Calu3 (cell line): ENCODE results near the gene GPS1. TPM values are rescaled to one million over a fixed set of nuclear protein-coding genes. Genes with fewer than 3 reads are reported as not detected.

Source experiments
- BruUV-seq: library from RNA; stranded (reverse); fragments of 400-500 nt; replicated peaks from 2 replicates; lab custom pipeline; 2021; lab: Mats Ljungman, UMichigan
- CTCF ChIA-PET: fragments of 300-600 bp; sonication (Branson Sonifier 250); formaldehyde crosslinking; loops from one replicate; lab custom pipeline; 2022; ENCODE audit warnings: antibody characterized with exemption; lab: Charles Lee
- DNase-seq: peaks from one replicate; pipeline ENCODE4 v3.0.0; 2022
- H3K27ac Mint-ChIP-seq: one replicate; pipeline ENCODE4 v1.8.0; 2022; ENCODE audit warnings: mixed read lengths; ENCODE audit not compliant: unreplicated experiment
- H3K27me3 Mint-ChIP-seq: one replicate; pipeline ENCODE4 v1.8.0; 2022; ENCODE audit warnings: mixed read lengths; ENCODE audit not compliant: unreplicated experiment
- H3K36me3 Mint-ChIP-seq: one replicate; pipeline ENCODE4 v1.8.0; 2022; ENCODE audit warnings: mild to moderate bottlenecking, moderate library complexity, mixed read lengths; ENCODE audit not compliant: insufficient read depth, unreplicated experiment
- H3K4me1 Mint-ChIP-seq: one replicate; pipeline ENCODE4 v1.8.0; 2022; ENCODE audit warnings: mild to moderate bottlenecking, low read depth, mixed read lengths; ENCODE audit not compliant: unreplicated experiment
- H3K4me3 Mint-ChIP-seq: one replicate; pipeline ENCODE4 v1.8.0; 2022; ENCODE audit warnings: mild to moderate bottlenecking, low read depth, moderate library complexity, mixed read lengths; ENCODE audit not compliant: unreplicated experiment
- H3K9me3 Mint-ChIP-seq: one replicate; pipeline ENCODE4 v1.8.0; 2022; ENCODE audit warnings: low read depth, mixed read lengths; ENCODE audit not compliant: unreplicated experiment
- CTCF ChIP-seq: fragments of 200-600 bp; IDR thresholded peaks from one replicate; pipeline ENCODE4 v1.8.0; 2022; ENCODE audit warnings: antibody characterized with exemption; ENCODE audit not compliant: unreplicated experiment
- intact Hi-C: fragments of 100-400 bp; cut with micrococcal nuclease; formaldehyde crosslinking; loops from one replicate; pipeline ENCODE4 v1.10.0; 2022; ENCODE audit not compliant: unreplicated experiment
- total RNA-seq: library from RNA; stranded (reverse); gene quantifications from 2 replicates; pipeline ENCODE4 v1.2.3, GENCODE V29; 2022

GPS1 gene
- total RNA-seq, 1 experiment from 2014 or later = 114 TPM

DNA sequence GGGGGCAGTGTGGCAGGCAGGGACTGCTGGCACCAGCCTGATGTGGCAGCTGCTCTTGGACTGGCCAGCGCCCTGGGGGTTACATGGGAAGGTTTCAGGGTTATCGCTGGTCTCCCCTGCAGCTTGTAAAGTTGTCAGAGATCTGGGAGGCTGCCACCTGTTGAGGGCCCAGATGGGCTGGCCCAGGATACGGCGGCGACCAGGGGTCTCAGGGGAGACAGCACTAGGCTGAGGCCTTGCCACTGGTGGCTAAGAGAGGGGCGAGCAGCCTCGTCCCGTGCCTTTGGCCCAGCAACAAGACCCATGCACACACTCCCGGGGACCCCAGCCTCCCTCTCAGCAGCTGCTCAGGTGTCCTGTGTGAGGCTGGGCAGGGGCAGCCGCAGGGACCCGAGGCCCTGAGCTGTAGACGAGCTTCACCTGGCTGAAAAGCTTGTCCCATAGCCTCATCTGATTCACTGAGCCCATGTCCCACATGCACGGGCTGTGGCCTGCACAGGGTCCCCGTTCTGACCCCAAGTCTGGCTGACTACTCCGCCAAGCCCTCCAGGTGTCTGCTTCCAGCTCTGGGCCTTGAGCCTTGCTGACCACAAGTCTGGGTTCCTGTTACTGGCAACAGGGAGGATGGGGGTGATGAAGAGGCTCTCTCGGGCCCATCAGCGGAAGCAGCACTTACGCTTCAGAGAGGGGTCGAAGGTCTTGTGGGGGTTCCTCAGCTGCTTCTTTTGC, 7.7 kb downstream of the GPS1 start:
- no peak for DNase-seq
- H3K9me3 Mint-ChIP-seq = no peaks in the 10 kb centered on the region
- peaks cover 68% of the 10 kb centered on the region for H3K36me3 Mint-ChIP-seq
- no TSS peak for BruUV-seq
- H3K4me1 Mint-ChIP-seq = no peaks in the 10 kb centered on the region
- H3K27me3 Mint-ChIP-seq = no peaks in the 10 kb centered on the region
- no peak for TF ChIP-seq CTCF
- intact Hi-C loops = no loop called here
- CTCF ChIA-PET = interaction anchor here (0.6 kb wide), 1 partner anchor 15 kb away, joined by 3 read pairs; no protein-coding TSS in a partner anchor
- H3K27ac Mint-ChIP-seq = no peak overlapping the region
- H3K4me3 Mint-ChIP-seq = no peak overlapping the region

GRCh38 chr17:82060001-82060380, 8.3 kb downstream of the GPS1 start:
- Mint-ChIP-seq H3K9me3 (no peaks in the 10 kb centered on the region), H3K27me3 (no peaks in the 10 kb centered on the region), H3K4me3 (no peak overlapping the region), H3K27ac (peak overlapping the region; percentile 78), H3K4me1 (no peaks in the 10 kb centered on the region), H3K36me3 (peaks cover 68% of the 10 kb centered on the region)
- DNase-seq = no peak
- intact Hi-C loops = no loop called here
- no peak for TF ChIP-seq CTCF
- BruUV-seq = no TSS peak
- CTCF ChIA-PET = no interaction called here

DNA sequence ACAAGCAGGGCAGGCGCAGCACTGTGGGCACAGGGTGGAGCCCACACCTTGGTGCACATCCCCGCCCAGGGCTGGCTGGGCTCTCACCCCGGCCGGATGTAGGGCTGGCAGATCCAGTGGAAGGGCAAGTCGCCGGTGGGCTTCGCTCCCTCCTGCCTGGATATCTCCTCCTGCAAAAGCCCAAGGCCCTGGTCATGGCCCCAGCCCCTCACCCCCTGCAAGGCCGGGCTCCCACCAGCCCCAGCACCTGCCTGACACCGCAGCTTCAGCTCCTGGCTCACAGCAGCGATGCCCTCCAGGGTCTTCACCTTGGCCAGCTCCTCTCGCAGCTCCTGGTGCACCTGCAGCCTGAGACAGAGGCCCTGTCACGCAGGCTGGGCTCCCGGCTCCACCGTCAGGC, 8.9 kb downstream of the GPS1 start:
- Mint-ChIP-seq H3K4me1 (no peaks in the 10 kb centered on the region), H3K9me3 (no peaks in the 10 kb centered on the region), H3K36me3 (peaks cover 64% of the 10 kb centered on the region), H3K27ac (no peak overlapping the region), H3K27me3 (no peaks in the 10 kb centered on the region), H3K4me3 (no peak overlapping the region)
- BruUV-seq = no TSS peak
- TF ChIP-seq CTCF = no peak
- no peak for DNase-seq
- CTCF ChIA-PET = no interaction called here
- intact Hi-C loops = no loop called here

- TF ChIP-seq CTCF = no peak
- Mint-ChIP-seq H3K9me3 (no peaks in the 10 kb centered on the region), H3K27ac (no peak overlapping the region), H3K36me3 (peaks cover 64% of the 10 kb centered on the region), H3K4me3 (no peak overlapping the region), H3K27me3 (no peaks in the 10 kb centered on the region), H3K4me1 (no peaks in the 10 kb centered on the region)
- DNase-seq = no peak
- intact Hi-C loops = no loop called here
- no TSS peak for BruUV-seq
- CTCF ChIA-PET = no interaction called here
These were observed 9.6 kb downstream of the GPS1 start for GRCh38 chr17:82061047-82061925.
